ENCODE results near the gene BICRA. TPM values are rescaled to one million over a fixed set of nuclear protein-coding genes. Genes with fewer than 3 reads are reported as not detected.

BICRA gene
- polyA plus RNA-seq, 1 donor (not counting 4 experiments of a cell fraction or from before 2014, with no cell fraction given), result 0.42 TPM

- no peaks in the 10 kb centered on the region for H3K79me2 ChIP-seq (ENCODE audit: control insufficient read depth, insufficient read depth, low read length)
- no peaks in the 10 kb centered on the region for H4K20me1 ChIP-seq (ENCODE audit: control insufficient read depth, extremely low read depth, insufficient read depth, low read length)
- no peaks in the 10 kb centered on the region for H3K9me3 ChIP-seq (ENCODE audit: control insufficient read depth, low read depth, low read length)
- no peak overlapping the region for H3K9ac ChIP-seq (ENCODE audit: control insufficient read depth, extremely low read depth, insufficient read depth, low read length)
- H3K27ac ChIP-seq (ENCODE audit: control insufficient read depth, insufficient read depth, low read length), result no peak overlapping the region
- no peak for FAIRE-seq
- dilution Hi-C loops (cut with MboI; ENCODE audit: extremely low pct_ligation_motif_present, low sequenced_read_pairs), result no loop called here
- H3K4me3 ChIP-seq (ENCODE audit: control insufficient read depth in 2 of 3, extremely low read depth in 1 of 3, insufficient read depth in 2 of 3, low read depth in 1 of 3, low read length in 3 of 3), result no peak overlapping the region
- no peak overlapping the region for H2AFZ ChIP-seq (ENCODE audit: control insufficient read depth, low read length)
- H3K36me3 ChIP-seq (ENCODE audit: control insufficient read depth in 2 of 2, extremely low read depth in 1 of 2, insufficient read depth in 2 of 2, low read length in 2 of 2), result peaks cover 3% of the 10 kb centered on the region in 2 experiments
- no peaks in the 10 kb centered on the region for H3K9me1 ChIP-seq (ENCODE audit: control insufficient read depth, extremely low read depth, insufficient read depth, low read length)
- TF ChIP-seq EZH2 (IDR thresholded peaks at IDR 0.05; ENCODE audit: low read length) (no peak), CTCF (optimal IDR thresholded peaks at IDR 0.05 in 1 of 3, IDR thresholded peaks at IDR 0.05 in 1 of 3, conservative IDR thresholded peaks at IDR 0.05 in 1 of 3; ENCODE audit: extremely low read depth in 1 of 3, insufficient read depth in 2 of 3, low read length in 3 of 3) (no peak)
- DNase-seq (ENCODE audit: low read depth, low spot score), result no peak
- H3K4me2 ChIP-seq (ENCODE audit: control insufficient read depth, extremely low read depth, insufficient read depth, low read depth, low read length), result no peak overlapping the region
- H3K27me3 ChIP-seq (ENCODE audit: control insufficient read depth, extremely low read depth, insufficient read depth, low read length), result no peaks in the 10 kb centered on the region
- no peaks in the 10 kb centered on the region for H3K4me1 ChIP-seq (ENCODE audit: control insufficient read depth, extremely low read depth, insufficient read depth, low read length)
Measured at GRCh38 chr19:47682939-47683338, 74.0 kb downstream of the BICRA start.

DNA sequence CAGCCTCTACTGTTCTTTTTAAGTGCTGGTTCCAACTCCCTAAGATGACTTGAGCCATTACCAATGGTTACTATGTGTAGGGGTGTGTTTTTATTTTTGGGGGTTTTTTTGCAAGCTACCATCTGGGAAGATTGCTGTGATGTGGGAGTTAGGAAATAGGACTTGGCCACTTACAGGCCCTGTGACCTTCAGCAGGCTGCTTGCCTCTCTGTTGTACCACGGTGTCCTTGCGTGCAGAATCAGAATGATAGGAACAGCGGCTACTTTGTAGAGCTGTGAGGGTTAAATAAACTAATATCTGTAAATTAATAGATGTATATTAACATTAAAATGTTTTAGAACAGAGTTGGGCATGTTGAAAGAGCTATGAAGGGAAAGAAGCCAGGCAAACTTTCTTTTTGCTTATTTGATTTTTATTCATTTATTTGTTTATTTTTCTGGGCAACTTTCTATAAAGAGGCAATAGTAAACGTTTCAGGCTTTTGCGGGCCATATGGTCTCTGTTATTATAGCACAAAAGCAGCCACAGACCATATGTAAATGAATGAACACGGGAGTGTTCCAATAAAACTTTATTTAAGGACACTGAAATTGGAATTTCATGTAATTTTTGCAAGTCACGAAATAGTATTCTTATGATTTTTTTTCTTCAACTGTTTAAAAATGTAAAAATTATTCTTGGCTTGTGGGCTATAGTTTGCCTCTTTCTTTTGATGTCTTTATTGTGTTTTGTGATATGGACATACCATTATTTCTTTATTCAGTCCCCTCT, 77.9 kb downstream of the BICRA start:
- Histone ChIP-seq H3K27me3 (ENCODE audit: control insufficient read depth, extremely low read depth, insufficient read depth, low read length) (no peaks in the 10 kb centered on the region), H3K9ac (ENCODE audit: control insufficient read depth, extremely low read depth, insufficient read depth, low read length) (no peak overlapping the region), H2AFZ (ENCODE audit: control insufficient read depth, low read length) (no peak overlapping the region), H3K27ac (ENCODE audit: control insufficient read depth, insufficient read depth, low read length) (no peak overlapping the region), H3K79me2 (ENCODE audit: control insufficient read depth, insufficient read depth, low read length) (no peaks in the 10 kb centered on the region), H3K4me3 (ENCODE audit: control insufficient read depth in 2 of 3, extremely low read depth in 1 of 3, insufficient read depth in 2 of 3, low read depth in 1 of 3, low read length in 3 of 3) (no peak overlapping the region), H4K20me1 (ENCODE audit: control insufficient read depth, extremely low read depth, insufficient read depth, low read length) (no peaks in the 10 kb centered on the region), H3K36me3 (ENCODE audit: control insufficient read depth in 2 of 2, extremely low read depth in 1 of 2, insufficient read depth in 2 of 2, low read length in 2 of 2) (peaks cover 0 to 3% of the 10 kb centered on the region in 2 experiments), H3K4me1 (ENCODE audit: control insufficient read depth, extremely low read depth, insufficient read depth, low read length) (no peaks in the 10 kb centered on the region), H3K9me1 (ENCODE audit: control insufficient read depth, extremely low read depth, insufficient read depth, low read length) (no peaks in the 10 kb centered on the region), H3K4me2 (ENCODE audit: control insufficient read depth, extremely low read depth, insufficient read depth, low read depth, low read length) (no peak overlapping the region), H3K9me3 (ENCODE audit: control insufficient read depth, low read depth, low read length) (no peaks in the 10 kb centered on the region)
- TF ChIP-seq EZH2 (IDR thresholded peaks at IDR 0.05; ENCODE audit: low read length) (no peak), CTCF (optimal IDR thresholded peaks at IDR 0.05 in 1 of 3, IDR thresholded peaks at IDR 0.05 in 1 of 3, conservative IDR thresholded peaks at IDR 0.05 in 1 of 3; ENCODE audit: extremely low read depth in 1 of 3, insufficient read depth in 2 of 3, low read length in 3 of 3) (no peak)
- no peak for DNase-seq (ENCODE audit: low read depth, low spot score)
- dilution Hi-C loops (cut with MboI; ENCODE audit: extremely low pct_ligation_motif_present, low sequenced_read_pairs), result no loop called here
- FAIRE-seq, result no peak

Data from keratinocyte (primary cell).